ENCODE measurements around the gene SP9. TPM values are rescaled to one million over a fixed set of nuclear protein-coding genes. Genes with fewer than 3 reads are reported as not detected.
A peak's percentile ranks its signal among the peaks of the same experiment; 100 is the strongest.

The SP9 gene
- total and polyA plus RNA-seq, 9 donors: not detected

DNA sequence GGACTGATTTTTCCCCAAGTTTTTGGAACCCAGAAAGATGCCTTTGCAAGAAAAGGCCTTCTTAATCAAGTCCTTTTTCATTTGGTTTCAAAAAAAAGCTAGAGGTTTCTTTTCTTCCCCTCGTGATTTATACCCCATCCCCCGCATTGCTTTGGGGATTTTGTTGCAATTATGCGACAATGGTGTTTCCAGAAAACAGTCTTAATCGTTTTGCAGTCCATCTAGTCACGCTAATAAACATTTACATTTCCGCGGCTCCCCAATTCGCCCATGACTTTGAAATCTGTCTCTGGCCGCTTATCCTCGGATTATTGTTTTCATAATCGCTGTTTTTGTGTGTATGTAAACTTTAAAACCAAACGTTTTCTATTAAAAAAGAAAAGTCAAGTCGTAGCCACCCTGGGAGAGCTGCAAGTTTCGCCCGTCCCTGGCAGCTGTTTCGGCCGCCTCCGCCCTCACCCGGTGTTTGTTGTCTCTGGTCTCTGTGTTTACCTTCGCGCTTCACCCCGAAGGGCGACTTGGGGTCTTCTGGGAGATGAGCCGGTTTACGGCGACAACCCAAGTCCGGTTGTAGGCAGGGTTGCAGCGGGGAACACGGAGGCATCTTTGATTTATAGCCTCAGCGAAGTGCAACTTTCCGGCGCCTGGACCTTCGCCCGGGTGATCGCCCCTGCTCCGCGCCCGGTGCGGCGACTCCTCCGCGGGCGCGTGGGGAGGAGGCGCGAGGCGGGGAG is 667 bp downstream of the SP9 start:
- H3K9me3 ChIP-seq: no peaks in the 10 kb centered on the region
- peaks cover 9% of the 10 kb centered on the region for H3K27me3 ChIP-seq
- no peak overlapping the region for H3K4me3 ChIP-seq
- no peak for DNase-seq
- H3K27ac ChIP-seq: no peak overlapping the region
- H3K4me1 ChIP-seq (ENCODE audit: insufficient read depth): peaks cover 11% of the 10 kb centered on the region
- 4 to 8% (median 6%) methylated on average over 35 to 47 of the region's 47 CpGs for WGBS, 3 donors
- intact Hi-C loops (cut with DNase I): loop anchor here in 1 of 4 donors (10.0 kb wide), 1 partner anchor 1769 kb away; the partner anchor contains the start of gene HOXD11
- TF ChIP-seq, protein P1, sequence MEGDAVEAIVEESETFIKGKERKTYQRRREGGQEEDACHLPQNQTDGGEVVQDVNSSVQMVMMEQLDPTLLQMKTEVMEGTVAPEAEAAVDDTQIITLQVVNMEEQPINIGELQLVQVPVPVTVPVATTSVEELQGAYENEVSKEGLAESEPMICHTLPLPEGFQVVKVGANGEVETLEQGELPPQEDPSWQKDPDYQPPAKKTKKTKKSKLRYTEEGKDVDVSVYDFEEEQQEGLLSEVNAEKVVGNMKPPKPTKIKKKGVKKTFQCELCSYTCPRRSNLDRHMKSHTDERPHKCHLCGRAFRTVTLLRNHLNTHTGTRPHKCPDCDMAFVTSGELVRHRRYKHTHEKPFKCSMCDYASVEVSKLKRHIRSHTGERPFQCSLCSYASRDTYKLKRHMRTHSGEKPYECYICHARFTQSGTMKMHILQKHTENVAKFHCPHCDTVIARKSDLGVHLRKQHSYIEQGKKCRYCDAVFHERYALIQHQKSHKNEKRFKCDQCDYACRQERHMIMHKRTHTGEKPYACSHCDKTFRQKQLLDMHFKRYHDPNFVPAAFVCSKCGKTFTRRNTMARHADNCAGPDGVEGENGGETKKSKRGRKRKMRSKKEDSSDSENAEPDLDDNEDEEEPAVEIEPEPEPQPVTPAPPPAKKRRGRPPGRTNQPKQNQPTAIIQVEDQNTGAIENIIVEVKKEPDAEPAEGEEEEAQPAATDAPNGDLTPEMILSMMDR (IDR thresholded peaks at IDR 0.05): no peak
- TF ChIP-seq EP300 (IDR thresholded peaks at IDR 0.05): no peak
- TF ChIP-seq POLR2A (IDR thresholded peaks at IDR 0.05): no peak
- H3K36me3 ChIP-seq: no peaks in the 10 kb centered on the region

- peaks cover 11% of the 10 kb centered on the region for H3K4me1 ChIP-seq (ENCODE audit: insufficient read depth)
- 1 to 5% (median 3%) methylated on average over 33 to 54 of the region's 54 CpGs for WGBS, 3 donors
- intact Hi-C loops (cut with DNase I): loop anchor here in 1 of 4 donors (10.0 kb wide), 1 partner anchor 1769 kb away; the partner anchor contains the start of gene HOXD11
- peaks cover 11% of the 10 kb centered on the region for H3K27me3 ChIP-seq
- no peaks in the 10 kb centered on the region for H3K36me3 ChIP-seq
- no peak overlapping the region for H3K4me3 ChIP-seq
- TF ChIP-seq, protein P1 (IDR thresholded peaks at IDR 0.05): no peak
- TF ChIP-seq POLR2A (IDR thresholded peaks at IDR 0.05) (no peak), EP300 (IDR thresholded peaks at IDR 0.05) (no peak)
- no peaks in the 10 kb centered on the region for H3K9me3 ChIP-seq
- no peak for DNase-seq
- H3K27ac ChIP-seq: no peak overlapping the region
Measured at GRCh38 chr2:174335988-174336500, 1.3 kb downstream of the SP9 start.

DNA sequence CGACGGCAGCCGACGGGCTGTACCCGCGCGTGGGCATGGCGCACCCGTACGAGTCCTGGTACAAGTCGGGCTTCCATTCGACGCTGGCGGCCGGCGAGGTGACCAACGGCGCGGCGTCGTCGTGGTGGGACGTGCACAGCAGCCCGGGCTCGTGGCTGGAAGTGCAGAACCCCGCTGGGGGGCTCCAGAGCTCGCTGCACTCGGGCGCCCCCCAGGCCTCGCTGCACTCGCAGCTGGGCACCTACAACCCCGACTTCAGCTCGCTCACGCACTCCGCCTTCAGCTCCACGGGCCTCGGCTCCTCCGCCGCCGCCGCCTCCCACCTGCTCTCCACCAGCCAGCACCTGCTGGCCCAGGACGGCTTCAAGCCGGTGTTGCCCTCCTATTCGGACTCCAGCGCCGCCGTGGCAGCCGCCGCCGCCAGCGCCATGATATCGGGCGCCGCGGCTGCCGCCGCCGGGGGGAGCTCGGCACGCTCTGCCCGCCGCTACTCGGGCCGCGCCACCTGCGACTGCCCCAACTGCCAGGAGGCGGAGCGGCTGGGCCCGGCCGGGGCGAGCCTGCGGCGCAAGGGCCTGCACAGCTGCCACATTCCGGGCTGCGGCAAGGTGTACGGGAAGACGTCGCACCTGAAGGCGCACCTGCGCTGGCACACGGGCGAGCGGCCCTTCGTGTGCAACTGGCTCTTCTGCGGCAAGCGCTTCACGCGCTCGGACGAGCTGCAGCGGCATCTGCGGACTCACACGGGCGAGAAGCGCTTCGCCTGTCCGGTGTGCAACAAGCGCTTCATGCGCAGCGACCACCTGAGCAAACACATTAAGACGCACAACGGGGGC is 2.0 kb downstream of the SP9 start:
- no peak overlapping the region for H3K27ac ChIP-seq
- DNase-seq: no peak
- H3K4me3 ChIP-seq: peak overlapping the region; percentile 7
- peaks cover 11% of the 10 kb centered on the region for H3K27me3 ChIP-seq
- WGBS, 3 donors: 4% methylated on average over 81 to 102 of the region's 102 CpGs
- no peaks in the 10 kb centered on the region for H3K9me3 ChIP-seq
- no peaks in the 10 kb centered on the region for H3K36me3 ChIP-seq
- peaks cover 11% of the 10 kb centered on the region for H3K4me1 ChIP-seq (ENCODE audit: insufficient read depth)
- intact Hi-C loops (cut with DNase I): loop anchor here in 1 of 4 donors (10.0 kb wide), 1 partner anchor 1768 kb away; the partner anchor contains the start of gene HOXD11
- TF ChIP-seq EP300 (IDR thresholded peaks at IDR 0.05): no peak
- TF ChIP-seq, protein P1 (IDR thresholded peaks at IDR 0.05): no peak

DNA sequence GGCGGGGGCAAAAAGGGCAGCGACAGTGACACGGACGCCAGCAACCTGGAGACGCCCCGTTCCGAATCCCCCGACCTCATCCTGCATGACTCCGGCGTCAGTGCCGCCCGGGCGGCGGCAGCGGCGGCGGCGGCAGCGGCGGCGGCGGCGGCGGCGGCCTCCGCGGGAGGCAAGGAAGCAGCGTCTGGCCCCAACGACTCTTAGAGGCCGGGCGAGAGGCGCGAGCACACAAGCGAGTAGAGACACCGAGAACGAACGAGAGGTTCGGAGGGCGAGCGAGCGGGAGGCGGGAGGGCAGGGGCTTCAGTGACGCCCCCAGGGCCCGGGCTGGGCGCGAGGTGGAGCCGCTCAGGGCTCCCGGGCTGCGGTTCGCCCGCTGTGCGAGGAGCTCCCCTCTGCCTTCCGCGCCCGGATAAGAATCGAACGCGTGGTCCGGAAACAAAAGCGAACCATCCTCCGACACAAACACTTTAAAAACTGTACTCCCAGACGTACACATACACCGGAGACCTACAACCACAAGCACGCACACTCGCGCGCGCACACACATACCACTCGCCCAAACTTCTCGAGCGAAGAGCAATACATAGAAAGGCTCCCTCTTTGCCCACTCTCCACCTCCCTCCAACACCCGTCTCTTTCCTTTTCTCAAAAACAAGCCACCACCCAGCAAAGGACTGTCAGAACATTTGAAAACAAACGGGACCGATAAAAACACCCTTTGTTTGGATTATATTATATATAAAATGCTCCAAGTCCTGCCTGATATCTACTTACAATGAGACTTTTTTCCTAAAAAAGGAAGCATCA is 2.8 kb downstream of the SP9 start:
- Histone ChIP-seq H3K4me1 (ENCODE audit: insufficient read depth) (peaks cover 13% of the 10 kb centered on the region), H3K27ac (no peak overlapping the region), H3K9me3 (no peaks in the 10 kb centered on the region), H3K27me3 (peaks cover 11% of the 10 kb centered on the region), H3K4me3 (peak overlapping the region; percentile 7), H3K36me3 (no peaks in the 10 kb centered on the region)
- no peak for DNase-seq
- intact Hi-C loops (cut with DNase I): loop anchor here in 1 of 4 donors (10.0 kb wide), 1 partner anchor 1767 kb away; the partner anchor contains the start of gene HOXD11
- TF ChIP-seq, protein P1 (IDR thresholded peaks at IDR 0.05): no peak
- 5 to 7% (median 5%) methylated on average over 57 to 74 of the region's 74 CpGs for WGBS, 3 donors

All from ovary (tissue), 9 donors.